HG02981 (cell line): ENCODE data around the gene NT5C1B.
"Not testable (repeated sequence)": the region's sequence is repeated elsewhere in the genome, so short reads cannot be mapped to it uniquely, and the experiment has no call there.

ENCODE experiments used
- ATAC-seq: cut with Tn5 transposase; IDR thresholded peaks from one replicate; pipeline ENCODE4 v1.9.1; 2021; ENCODE audit warnings: mild to moderate bottlenecking, moderate library complexity; ENCODE audit not compliant: unreplicated experiment

The NT5C1B gene

DNA sequence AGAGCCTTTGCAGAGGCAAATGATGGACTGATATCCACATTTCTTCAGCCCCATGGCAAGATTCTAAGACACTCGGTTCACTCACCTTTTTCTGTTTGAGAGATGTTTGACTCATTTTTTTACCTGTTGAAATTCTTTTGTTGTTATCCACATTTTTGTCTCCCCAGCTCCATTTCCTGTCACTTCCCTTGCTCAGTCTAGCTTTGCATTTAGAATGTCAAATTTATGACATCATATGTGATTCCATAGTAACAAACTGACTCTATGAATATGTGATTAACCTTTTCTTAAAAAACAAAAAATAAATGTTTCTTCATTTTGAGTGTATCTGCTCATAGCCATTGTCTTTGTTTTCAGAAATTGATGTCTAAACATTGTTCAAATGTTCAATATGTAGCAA, at the start of gene NT5C1B:
TSS of gene NT5C1B (minus strand) at position 216 of the 400 bp plus-strand sequence. CDS start at position 115, 101 bp downstream.
- no peak for ATAC-seq

- ATAC-seq: no peak
Observed at GRCh38 chr2:18637196-18637595, 47.8 kb upstream of the NT5C1B start.

DNA sequence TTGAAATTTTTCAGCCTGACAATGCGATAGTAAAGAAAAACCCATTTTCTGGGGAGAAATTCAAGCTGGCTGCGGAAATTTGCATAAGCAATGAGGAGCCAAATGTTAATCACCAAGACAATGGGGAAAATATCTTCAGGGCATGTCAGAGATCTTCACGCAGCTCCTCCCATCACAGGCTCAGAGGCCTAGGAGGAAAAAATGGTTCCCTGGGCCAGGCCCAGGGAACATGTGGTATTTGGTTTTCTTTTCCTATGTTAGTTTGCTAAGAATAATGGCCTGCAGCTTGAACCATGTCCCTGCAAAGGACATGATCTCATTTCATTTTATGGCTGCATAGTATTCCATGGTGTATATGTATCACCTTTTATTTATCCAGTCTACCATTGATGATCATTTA, 43.3 kb upstream of the NT5C1B start:
- not testable (repeated sequence) for ATAC-seq

GRCh38 chr2:18630941-18631340, 41.6 kb upstream of the NT5C1B start:
- ATAC-seq: no peak

- ATAC-seq: no peak
Observed at GRCh38 chr2:18630541-18630940, 41.2 kb upstream of the NT5C1B start.

GRCh38 chr2:18630101-18630500, 40.7 kb upstream of the NT5C1B start:
- ATAC-seq: no peak

DNA sequence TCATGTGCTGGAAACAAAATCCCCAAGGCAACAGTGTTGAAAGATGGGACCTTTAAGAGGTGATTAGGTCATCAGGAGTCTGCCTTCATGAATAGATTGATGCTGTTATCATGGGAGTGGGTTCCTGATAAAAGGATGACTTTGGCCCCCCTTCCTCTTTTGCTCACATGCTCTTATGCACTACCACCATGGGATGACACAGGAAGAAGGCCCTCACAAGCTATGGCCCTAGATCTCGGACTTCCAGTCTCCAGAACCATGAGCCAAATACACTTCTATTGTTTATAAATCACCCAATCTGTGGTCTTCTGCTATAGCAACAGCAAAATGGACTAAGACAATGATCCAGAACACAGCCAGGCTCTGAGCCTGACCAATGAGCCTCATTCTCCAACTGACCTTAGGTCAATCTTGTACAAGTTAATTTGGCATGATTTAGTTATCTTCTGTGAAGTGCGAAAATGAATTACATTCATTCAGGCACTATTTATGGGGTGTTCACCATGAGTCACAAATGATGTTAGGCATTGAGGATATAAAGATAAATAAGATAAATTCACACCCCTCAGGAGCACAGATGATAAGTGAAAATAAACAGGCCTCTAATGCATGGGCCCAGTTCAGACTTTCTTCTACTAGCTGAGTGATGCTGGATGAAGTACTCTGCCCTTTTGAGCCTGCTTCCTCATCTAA, 37.7 kb upstream of the NT5C1B start:
- ATAC-seq: no peak

GRCh38 chr2:18626256-18626668, 36.9 kb upstream of the NT5C1B start:
- ATAC-seq: no peak

DNA sequence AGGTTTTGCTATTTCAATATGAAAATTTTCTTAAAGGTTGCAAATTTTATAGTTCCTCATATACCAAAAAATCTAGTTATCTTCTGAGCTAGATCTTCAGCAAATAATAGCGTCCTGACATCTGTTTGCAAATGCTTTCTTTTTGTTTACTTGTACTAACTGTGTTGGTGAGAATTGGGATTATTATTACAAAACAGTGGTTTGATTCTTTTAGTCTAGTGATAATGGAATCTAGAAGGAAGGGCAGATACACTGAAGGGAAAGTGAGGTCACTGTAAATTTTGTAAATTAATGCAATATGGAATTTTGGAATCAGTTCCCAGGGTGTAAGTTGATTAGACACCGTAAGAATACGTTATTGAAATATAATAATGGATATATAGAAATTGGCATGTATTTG, 36.2 kb upstream of the NT5C1B start:
- no peak for ATAC-seq

DNA sequence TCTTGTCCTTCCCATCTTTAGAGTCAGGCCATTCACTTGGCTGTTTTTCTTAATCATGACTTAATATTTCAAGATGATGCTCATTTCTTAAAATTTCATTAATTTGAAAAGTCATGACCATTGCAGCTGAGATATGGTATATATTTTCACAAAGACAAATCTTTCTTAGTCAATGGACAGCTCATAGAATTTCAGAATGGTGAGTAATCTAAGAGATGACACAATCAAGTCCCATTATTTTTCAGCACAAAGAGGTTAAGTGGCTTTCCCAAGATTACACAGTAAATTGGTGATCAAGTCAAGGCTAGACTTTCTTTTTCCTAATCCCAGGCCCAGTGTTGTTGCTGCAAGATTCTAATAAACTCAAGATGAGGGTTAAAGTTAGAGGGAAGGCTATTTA, 34.4 kb upstream of the NT5C1B start:
- ATAC-seq: no peak

DNA sequence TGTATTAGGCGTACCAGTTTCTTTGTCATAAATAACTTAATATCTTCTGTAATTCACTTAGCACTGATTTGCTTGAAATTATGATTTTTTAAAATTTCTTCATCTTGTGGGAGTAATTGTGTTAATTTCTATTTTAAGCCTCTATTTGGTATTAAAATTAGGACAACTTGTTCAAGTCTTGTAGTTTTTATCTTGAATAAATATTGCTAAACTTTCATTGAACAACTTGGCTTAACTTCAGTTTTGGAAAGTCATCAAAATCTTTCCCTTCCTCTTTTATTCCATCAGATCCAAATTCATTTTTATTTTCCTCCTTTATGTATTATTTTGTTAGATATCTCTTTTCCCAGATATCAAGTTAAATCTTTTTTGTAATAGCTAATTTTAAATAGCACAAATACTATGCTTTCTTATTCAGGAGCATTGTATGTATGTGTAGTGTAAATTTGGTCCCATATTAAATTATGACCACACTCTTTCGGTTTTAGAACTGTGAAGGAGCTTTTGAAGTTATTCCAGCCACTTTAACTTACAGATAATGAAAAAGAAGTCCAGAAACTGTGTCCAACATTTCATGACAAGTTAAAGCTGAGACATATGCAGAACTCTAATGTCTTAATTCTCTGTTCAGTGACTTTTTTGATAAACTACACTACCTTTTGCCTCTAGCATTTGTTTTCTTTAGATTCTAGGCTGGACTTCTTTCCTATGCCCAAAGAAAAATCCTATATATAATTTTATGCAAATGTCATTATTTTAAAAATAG, 31.7 kb upstream of the NT5C1B start:
- ATAC-seq: no peak

DNA sequence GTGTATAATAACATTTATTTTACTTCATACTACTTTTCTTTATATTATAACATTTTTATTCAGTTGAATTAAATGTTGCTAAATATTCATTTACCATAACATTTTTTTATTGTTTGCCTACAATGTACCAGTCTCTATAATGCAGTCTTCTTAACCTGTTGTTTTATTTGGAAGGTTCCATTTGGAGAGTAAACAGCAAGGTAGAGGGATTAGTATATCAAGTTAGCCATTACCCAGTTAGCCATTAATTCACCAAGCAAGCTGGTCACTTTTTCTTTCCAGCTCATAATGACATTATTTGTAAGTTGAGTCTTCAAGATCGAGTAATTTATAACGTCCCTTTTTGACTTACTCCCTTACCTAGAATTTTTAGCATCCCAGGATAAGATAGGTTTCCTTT, 29.7 kb upstream of the NT5C1B start:
- ATAC-seq: no peak

DNA sequence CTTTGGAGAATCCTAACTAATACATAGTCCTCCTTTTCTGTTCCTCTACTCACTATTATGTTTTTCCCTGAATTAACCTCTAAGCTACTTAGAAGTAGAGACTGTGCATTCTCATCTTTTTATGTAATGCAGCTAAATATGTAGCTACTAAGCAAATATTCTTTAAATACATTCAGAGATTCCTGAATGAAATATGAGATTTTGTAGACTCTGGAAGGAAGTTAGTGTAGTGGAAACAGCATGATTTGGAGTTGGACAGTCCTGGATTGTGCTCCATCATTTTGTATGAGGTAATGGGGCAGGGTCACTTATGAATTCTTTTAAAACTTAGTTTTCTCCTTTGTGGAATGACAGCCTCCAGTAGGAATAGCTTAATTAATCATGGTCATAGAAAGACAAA, 24.7 kb upstream of the NT5C1B start:
- ATAC-seq: no peak

DNA sequence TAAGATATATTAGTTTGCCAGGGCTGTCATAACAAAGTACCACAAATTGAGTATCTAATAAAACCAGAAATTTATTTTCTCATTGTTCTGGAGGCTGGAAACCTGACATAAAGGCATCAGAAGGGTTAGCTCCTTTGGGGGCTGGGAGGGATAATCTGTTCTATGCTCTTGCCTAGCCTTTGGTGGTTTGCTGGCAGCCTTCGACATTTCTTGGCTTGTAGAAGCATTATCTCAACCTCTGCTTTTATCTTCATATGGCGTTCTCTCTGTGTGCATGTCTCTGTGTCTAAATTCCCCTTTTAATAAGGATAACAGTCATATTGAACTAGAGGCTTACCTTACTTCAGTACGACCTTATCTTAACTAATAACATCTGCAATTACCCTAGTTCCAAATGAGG, 22.8 kb upstream of the NT5C1B start:
- ATAC-seq: no peak

- ATAC-seq: no peak
Observed at GRCh38 chr2:18611604-18612003, 22.2 kb upstream of the NT5C1B start.

- ATAC-seq: no peak
Observed at GRCh38 chr2:18611184-18611583, 21.8 kb upstream of the NT5C1B start.

DNA sequence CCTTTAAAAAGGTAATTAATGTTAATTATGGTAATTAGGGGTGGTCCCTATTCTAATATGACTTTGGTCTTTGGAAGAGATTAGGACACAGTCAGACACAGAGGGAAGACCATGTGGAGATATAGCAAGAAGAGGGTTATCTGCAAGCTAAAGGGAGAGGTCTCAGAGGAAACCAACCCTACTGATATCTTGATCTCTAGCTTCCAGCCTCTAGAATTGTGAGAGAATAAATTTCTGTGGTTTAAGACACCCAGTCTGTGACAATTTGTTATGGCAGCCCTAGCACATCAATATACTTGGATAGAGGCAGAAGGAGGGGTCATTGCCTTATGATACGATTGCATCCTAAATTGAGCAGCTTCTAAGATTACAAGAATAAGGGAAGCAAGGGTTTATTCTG, 21.3 kb upstream of the NT5C1B start:
- no peak for ATAC-seq

- ATAC-seq: no peak
Observed at GRCh38 chr2:18610090-18610489, 20.7 kb upstream of the NT5C1B start.

GRCh38 chr2:18605115-18605514, 15.7 kb upstream of the NT5C1B start:
- no peak for ATAC-seq

GRCh38 chr2:18604531-18604885, 15.1 kb upstream of the NT5C1B start:
- ATAC-seq: no peak

DNA sequence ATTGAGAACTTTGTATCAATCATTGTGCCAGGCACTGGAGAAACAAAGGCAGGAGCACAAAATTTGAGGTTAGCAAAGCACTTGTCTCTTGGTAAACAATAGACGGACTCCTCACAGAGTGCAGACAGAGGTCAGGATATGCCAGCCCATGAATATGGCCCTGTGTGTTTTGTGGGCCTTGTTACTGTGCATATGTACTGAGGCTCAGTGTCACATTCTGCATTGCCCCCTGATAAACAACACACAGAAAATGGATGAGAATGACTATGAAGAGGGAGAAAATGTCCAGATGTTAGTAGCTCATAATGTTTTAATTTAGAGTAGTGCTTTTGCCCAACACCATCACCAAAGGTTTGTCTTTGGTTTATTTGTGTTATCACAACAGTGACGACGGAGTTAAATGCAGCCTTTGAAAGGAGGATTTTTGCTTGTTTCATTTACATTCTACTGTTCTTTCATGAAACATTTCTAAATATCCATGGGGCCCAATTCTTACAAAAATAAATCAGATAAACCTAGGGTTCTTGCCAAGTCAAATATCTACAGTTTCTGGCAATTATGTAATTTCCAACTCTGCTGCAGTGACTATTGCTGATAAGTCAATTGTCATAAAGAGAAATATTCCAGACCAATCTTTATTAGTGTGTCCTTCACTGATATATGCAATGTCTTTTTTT, 14.6 kb upstream of the NT5C1B start:
- ATAC-seq: no peak

DNA sequence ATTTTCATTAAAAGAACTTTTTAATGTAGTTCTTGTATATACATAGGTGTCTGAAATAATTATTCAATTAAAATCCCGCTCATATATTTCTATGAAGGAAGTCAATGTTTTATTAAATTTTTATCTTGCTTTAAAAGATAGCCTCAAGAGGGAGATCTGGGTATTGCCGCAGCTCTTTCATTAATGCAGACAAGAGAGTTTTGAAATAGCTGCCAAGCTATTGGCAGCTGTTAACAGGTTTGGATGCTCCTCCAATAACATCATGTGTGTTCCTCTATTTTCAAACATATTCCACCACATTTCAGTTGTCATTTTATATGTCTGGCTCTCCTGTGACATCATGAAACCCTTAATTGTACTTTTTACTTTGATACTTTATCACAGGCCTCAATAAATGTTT, 12.9 kb upstream of the NT5C1B start:
- ATAC-seq: no peak
